Midbrain (tissue), 1 donor: ENCODE measurements around the gene SDCCAG8.

Experiments
- DNase-seq: peaks from one replicate; lab custom pipeline; 2025; lab: John Stamatoyannopoulos, UW

Gene SDCCAG8

GRCh38 chr1:243548516-243548915 is 292.7 kb downstream of the SDCCAG8 start:
- no peak for DNase-seq

GRCh38 chr1:243549108-243549507 is 293.3 kb downstream of the SDCCAG8 start:
- no peak for DNase-seq
